Measurements from ENCODE around the gene GBP4. TPM values are rescaled to one million over a fixed set of nuclear protein-coding genes. Genes with fewer than 3 reads are reported as not detected.

The GBP4 gene
- polyA plus RNA-seq, 5 donors, result 13.6 to 23.9 (median 22.3) TPM

DNA sequence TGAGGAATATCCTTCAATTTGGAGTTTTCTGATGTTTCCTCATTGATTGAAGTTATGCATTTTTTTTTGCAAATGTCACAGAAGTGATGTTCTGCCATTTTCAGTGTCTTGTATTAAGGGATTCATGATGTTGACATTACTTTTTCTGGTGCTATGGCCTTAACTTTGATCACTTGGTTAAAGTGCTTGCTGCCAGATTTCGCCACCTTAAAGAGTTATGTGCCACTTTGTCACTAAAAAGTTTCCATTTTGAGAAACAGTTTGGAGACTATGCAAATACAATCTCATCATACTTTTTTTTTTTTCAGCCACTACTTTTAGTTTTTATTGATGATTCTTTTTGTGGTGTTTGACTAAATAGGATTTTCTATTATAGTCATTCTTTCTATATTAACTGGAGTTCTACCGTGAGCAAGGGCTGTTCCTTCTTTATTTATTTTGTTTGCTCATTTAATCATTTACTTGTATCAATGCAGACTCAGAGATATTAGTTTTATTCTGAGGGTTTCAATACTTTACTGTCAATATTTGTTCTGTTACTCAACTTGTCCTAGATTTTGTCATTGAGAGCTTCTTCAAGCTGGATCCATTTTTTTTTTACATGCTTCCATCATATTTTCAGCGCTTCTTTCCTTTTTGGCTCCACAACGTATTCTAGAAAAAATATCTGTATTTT is 26.1 kb downstream of the GBP4 start:
- DNase-seq, result no peak

DNA sequence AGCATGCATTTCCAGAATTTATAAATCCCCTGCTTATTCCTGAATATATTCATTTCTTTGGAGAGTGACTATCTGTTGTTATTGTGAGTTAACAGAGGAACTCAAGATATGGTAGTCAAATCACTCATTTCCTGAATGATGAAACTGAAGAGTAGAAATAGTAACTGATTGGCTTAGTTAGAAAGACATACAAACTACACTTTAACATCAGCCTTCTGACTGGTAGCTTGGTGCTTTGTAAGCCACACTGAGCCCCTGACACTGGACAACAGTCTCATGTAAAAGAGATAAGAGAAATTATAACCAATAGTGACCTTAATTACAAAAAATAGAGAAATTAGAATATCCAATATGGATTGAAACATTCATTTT is 27.7 kb downstream of the GBP4 start:
- no peak for DNase-seq

DNA sequence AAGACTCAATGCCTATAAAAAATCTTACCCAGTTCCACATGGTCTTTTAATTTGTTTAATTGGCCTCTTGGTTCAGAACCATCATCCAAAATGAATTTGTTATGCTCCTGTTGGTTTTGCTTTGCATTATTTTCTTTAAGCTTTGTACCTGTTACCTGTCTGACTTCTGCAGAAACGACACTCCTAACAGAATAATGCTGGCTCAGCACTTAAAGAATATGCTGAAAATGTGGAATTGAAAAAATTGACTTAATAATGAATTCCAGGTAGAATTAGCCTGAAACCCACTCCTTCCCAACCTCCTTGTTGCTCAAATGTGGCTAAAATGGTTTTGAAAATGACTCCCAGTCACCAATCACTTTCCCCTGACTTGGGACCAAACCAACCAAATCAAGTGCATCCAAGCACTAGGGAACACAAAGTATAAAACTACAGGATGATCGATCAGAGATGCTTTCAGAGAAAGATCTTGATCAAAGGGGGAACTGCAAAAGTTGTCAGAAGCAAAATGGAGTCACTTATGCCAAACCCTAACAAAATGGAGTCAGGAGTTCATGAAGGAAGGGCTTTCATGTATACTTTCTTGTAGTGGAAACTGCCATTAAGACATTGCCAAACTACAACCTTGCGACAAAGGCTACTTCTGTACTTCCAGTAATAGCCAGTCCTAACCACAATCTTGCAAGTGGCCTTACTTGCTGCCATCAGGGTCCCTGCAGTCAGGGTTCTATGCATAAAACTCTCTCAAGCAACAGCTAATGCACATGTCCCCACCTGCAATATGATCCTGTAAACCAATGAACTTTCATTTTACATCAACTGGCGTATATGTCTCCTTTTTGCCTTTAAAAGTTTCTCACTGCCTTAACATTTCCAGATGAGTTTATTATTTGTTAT is 28.3 kb downstream of the GBP4 start:
- DNase-seq, result no peak

DNA sequence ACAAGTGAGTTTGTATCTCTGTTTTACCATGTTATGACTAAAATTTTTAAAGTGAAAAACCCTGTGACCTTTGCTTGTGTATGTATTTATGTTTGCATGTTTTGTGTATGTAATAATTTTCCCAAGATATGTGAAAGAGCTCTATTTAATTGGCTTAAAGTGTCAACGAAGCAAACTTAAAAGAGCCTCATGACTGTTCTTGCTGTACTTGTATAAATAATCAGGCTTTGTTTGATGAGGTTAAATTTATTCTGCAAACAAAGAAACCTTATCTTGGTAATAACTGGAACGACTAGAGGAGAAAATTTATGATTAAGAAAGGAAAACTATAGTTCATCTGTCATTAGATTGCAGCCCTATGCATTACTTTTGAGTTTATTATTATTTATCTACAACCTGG is 29.6 kb downstream of the GBP4 start:
- DNase-seq, result no peak

DNA sequence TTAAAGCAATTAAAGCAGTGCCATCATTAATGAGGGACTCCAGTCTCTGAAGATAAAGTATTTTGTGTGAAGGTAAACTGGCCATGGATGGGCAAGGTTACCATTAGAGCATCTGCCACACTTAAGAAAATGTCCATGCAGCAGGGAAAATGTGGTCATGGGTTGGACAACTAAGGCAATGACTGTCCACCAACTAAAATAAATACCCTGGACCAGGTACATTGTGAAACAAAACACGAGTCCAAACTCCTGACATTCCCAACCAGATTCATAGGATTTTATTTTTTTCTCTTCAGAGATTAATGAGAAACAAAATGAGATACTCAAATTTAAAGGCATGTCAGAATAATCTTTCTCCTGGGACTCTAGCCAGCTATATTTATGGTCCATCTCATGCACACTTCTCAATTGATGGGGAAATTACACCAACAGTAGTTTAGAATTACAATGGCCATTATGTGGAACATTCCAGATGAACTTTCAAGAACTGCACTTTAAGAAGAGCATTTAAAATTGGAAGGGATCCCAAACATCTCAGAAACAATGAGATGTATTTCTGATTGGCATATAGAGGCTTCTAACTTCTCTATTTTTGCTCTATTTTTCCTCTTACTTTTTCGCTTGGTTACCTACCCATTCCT is 31.0 kb downstream of the GBP4 start:
- peak; percentile 41 to 49 for DNase-seq

DNA sequence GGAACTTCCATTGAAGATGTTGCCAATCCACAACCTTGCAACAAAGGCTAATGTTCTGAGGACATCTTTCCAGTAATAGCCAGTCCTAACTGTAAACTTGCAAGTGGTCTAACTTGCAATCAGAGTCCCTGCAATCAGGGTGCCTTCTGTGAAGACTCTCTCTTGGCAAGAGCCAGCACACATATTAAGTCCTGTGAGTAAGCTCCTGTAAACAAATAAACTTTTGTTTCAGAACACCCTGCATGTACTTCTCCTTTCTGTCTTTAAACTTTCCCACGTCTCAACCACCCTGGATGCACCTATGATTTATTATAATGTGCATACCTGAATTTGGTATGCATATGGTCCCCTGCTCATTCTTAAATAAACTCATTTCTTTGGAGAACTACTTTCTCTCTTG is 32.0 kb downstream of the GBP4 start:
- no peak for DNase-seq

DNA sequence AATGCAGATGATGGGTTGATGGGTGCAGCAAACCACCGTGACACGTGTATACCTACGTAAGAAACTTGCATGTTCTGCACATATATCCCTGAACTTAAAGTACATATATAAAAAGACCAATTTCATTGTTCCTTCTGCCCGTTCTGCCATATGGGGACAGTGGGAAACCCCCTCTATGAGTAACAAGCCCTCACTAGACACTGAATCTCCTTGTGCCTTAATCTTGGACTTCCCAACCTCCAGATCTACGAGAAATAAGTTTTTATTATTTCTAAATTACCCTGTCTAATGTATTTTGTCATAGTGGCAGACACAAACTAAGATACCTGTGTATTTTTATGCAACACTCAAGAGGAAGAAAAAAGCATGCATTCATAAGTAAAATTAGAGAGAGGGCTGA is 32.9 kb downstream of the GBP4 start:
- no peak for DNase-seq

DNA sequence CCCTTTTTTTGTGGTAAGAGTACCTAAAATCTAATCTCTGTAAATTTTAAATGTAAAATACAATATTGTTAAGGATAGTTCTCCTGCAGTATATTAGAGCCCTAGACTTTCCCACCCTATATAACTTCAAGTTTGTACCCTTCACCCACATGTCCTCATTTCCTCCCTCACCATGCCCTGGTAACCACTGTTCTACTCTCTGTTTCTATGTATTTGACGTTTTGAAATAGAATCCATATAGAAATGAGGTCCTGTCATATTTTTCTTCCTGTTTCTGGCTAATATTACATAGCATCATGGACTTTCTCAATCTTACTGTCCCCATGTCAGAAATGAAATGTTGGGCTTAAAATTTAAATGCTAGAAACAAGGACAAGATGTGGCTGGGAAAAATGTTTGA is 47.7 kb downstream of the GBP4 start:
- no peak for DNase-seq

DNA sequence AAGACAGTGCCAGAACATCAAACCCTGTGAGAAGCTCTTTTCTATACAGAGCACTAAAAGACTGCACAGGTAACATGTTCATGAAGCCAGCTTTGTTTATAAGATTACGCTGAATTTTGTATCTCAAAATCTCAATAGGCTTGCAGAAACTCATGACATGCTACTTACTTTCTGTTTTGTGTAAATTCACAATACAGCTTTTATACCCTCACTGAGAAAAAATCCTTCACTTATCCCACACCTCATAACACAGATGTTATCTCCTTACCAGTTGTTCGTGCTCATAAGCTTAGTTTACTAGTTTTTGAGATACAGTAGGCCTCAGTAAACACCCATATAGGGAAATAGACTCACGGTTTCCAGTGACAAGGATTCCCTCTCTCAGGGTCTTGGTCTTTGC is 48.8 kb downstream of the GBP4 start:
- DNase-seq, result no peak

DNA sequence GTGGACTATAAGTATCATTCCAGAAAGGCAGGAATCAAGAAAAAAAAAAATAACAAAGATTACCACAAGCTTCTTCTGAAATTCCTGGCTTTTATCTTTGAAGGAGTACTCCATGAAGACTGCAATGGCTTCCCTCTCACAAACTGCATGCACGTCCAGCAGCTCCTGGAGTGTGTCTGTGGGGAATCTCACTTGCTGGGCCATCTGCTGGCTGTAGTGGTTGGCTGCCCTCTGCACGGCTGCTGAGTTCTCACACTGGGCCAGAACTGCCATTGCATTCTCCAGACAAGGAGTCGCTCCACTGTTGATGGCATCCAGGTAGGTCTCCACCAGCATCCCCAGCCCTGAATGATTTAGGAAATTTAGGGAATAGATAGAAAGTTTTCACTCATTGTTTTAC is 49.5 kb downstream of the GBP4 start:
- DNase-seq, result no peak

DNA sequence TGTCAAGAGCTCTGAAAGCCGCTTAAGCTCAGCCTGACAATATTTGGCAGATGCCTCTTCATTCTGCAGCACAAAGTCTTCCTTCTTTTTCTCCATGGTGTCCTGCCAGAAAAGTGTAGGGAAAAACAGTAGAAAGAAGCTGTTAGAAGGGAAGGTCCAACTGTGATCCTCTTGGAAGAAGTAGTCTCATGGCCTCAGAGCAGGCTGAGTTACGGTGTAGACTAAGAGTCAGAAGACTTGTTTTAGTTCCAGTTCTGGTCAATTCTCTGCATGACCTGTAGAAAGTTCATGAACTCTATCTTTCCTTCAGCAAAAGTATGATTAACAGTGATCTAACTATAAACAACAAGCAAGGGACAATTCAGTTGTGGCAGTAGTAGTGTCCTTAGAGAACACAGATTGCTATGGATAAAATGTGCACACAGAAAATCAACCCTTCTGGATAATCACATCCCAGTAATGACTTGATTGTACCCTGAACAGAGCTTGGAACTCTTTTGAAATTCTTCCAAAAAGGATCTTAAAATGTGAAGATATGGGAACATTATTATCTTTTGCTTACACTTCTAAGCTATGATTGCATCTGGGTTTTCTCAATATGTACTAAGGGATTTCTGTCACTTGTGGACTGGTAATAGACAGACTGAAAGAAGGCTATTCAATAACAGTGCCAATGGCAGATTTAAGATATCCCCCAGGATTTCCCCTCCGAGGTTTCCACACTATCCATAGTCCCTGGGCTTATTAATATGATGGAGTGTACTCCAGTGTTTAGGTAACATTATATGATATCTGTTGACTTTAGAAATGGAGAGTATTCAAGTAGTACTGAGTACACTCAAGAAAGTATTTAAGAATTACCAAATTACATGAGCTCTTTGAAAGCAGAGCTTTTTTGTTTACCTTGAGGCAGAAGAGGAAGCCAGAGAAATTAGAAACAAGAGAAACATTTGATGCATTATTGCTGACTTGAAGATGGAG is 50.8 kb downstream of the GBP4 start:
- no peak for DNase-seq

DNA sequence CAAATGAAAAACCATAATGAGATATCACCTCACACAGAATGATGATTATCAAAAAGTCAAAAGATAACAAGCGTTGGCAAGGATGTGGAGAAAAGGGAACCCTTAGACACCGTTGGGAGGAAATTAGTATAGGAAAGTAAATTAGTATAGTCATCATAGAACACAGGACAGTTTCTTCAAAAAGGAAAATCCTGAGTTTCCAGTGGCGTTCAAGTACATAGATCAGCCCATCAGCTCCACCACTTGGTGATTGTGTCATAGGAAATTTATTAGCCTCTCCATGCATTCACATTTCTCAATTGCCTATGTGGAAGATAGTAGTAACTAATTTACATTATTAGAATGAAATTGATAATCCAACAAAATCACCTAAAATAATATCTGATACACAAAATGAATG is 52.0 kb downstream of the GBP4 start:
- DNase-seq, result no peak

DNA sequence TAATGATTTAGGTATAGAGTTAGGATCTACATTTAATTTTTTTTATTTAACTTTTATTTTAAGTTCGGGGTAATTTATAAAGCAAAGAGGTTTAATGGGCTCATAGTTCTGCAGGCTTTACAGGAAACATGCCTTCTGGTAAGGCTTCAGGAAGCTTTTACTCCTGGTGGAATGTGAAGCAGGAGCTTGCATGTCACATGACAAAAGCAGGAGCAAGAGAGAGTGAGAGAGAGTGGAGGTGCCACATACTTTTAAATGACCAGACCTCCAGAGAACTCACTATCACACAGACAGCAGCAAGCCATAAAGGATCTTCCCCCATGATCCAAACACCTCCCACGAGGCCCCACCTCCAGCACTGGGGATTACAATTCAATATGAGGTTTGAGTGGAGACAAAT is 55.3 kb downstream of the GBP4 start:
- DNase-seq, result no peak

DNA sequence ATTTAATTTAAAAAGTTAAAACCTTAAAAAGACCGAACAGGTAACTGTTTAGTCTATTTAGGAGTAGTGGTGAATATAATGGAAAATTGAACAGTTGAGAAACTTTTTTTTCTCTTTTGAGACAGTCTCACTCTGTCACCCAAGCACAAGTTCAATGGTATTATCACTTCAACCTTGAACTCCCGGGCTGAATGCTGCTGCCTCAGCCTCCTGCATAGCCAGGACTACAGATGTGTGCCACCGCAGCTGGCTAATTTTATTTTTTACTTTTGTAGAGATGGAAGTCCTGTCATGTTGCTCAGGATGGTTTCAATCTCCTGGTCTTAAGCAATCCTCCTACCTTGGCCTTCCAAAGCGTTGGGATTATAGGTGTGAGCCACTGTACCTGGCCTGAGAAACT is 56.6 kb downstream of the GBP4 start:
- DNase-seq, result no peak

DNA sequence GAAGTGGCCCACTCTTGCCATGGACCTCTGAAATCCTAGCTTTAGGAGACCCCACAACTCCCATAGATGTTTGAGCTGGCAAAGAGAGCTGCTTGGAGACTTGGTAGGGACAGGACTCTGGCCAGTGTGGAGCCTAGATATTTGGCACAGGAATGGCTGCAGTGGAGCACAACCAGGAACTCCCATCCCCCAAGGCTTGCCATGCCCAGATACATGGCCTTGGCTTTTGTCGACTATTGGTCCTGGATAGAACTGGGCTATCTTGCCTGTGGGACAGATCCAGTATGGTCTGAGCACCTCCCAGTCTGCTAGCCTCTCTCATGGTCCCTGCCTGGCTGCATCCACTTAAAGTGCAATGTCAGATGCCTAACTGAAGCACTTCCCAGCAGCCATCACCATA is 65.0 kb downstream of the GBP4 start:
- no peak for DNase-seq

Other genes with a start within 250 kb of the GBP4 start
- gene KYAT3, start 206.3 kb downstream of the GBP4 start, polyA plus RNA-seq (ENCODE audit: insufficient read depth in 1 of 5, insufficient read length in 5 of 5, low replicate concordance in 1 of 5), result 10 to 100 TPM; 24.4 to 49.9 (median 33.8) TPM
- 10 to 100 TPM; 15.4 to 23.8 (median 18.8) TPM for gene RBMXL1, start 206.3 kb downstream of the GBP4 start, polyA plus RNA-seq (ENCODE audit: insufficient read depth in 1 of 5, insufficient read length in 5 of 5, low replicate concordance in 1 of 5)
- gene GBP3, start 176.1 kb downstream of the GBP4 start, polyA plus RNA-seq (ENCODE audit: insufficient read depth in 1 of 5, insufficient read length in 5 of 5, low replicate concordance in 1 of 5), result 10 to 100 TPM in 4 of 5 donors, 1 to 10 TPM in 1; 9.3 to 16.0 (median 11.8) TPM
- gene GBP1, start 133.7 kb downstream of the GBP4 start, polyA plus RNA-seq (ENCODE audit: insufficient read depth in 1 of 5, insufficient read length in 5 of 5, low replicate concordance in 1 of 5), result 10 to 100 TPM; 27.6 to 55.7 (median 40.5) TPM
- 1 to 10 TPM; 3.0 to 7.2 (median 4.8) TPM for gene GBP2, start 72.8 kb downstream of the GBP4 start, polyA plus RNA-seq (ENCODE audit: insufficient read depth in 1 of 5, insufficient read length in 5 of 5, low replicate concordance in 1 of 5)
- under 1 TPM in 4 of 5 donors, not detected in 1; 0.15 to 0.26 (median 0.23) TPM for gene GBP7, start 22.9 kb downstream of the GBP4 start, polyA plus RNA-seq (ENCODE audit: insufficient read depth in 1 of 5, insufficient read length in 5 of 5, low replicate concordance in 1 of 5)
- 1 to 10 TPM; 1.0 to 1.7 (median 1.4) TPM for gene GBP5, start 73.9 kb upstream of the GBP4 start, polyA plus RNA-seq (ENCODE audit: insufficient read depth in 1 of 5, insufficient read length in 5 of 5, low replicate concordance in 1 of 5)
- gene GBP6, start 165.1 kb upstream of the GBP4 start, polyA plus RNA-seq (ENCODE audit: insufficient read depth in 1 of 5, insufficient read length in 5 of 5, low replicate concordance in 1 of 5), result 1 to 10 TPM in 1 of 5 donors, under 1 TPM in 4; 0.21 to 1.1 (median 0.60) TPM

Measured in right lung (tissue), 5 donors.